SU-DHL-6 (cell line): ENCODE data around the gene HYPK.

Source experiments
- EZH2phosphoT487 ChIP-seq: fragments of 200-600 bp; sonication (generic), shearing (Covaris generic); conservative IDR thresholded peaks from 2 replicates; pipeline ENCODE4 v1.6.1; 2018; ENCODE audit warnings: mild to moderate bottlenecking, antibody characterized with exemption, low read length, moderate library complexity, mixed read lengths
- TF ChIP-seq, protein P1 (sequence below): fragments of 200-600 bp; sonication (generic); IDR thresholded peaks from one replicate; pipeline ENCODE4 v1.5.1; 2017; ENCODE audit warnings: antibody characterized with exemption, mild to moderate bottlenecking, low read length, moderate library complexity; ENCODE audit not compliant: insufficient read depth, poor library complexity, severe bottlenecking

- TF ChIP-seq, protein P1, sequence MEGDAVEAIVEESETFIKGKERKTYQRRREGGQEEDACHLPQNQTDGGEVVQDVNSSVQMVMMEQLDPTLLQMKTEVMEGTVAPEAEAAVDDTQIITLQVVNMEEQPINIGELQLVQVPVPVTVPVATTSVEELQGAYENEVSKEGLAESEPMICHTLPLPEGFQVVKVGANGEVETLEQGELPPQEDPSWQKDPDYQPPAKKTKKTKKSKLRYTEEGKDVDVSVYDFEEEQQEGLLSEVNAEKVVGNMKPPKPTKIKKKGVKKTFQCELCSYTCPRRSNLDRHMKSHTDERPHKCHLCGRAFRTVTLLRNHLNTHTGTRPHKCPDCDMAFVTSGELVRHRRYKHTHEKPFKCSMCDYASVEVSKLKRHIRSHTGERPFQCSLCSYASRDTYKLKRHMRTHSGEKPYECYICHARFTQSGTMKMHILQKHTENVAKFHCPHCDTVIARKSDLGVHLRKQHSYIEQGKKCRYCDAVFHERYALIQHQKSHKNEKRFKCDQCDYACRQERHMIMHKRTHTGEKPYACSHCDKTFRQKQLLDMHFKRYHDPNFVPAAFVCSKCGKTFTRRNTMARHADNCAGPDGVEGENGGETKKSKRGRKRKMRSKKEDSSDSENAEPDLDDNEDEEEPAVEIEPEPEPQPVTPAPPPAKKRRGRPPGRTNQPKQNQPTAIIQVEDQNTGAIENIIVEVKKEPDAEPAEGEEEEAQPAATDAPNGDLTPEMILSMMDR: peak; percentile 84
- TF ChIP-seq EZH2phosphoT487: no peak
Observed at GRCh38 chr15:43769584-43770228, 30.7 kb upstream of the HYPK start.
